ENCODE results near the gene PTH1R.

Gene PTH1R

GRCh38 chr3:46849686-46850467 is 27.6 kb upstream of the PTH1R start:
- DNase-seq (ENCODE audit: low spot score) (no peak), FAIRE-seq (no peak)

GRCh38 chr3:46850468-46850779 is 27.1 kb upstream of the PTH1R start:
- FAIRE-seq = no peak
- DNase-seq (ENCODE audit: low spot score) = no peak

GRCh38 chr3:46851364-46852333 is 25.9 kb upstream of the PTH1R start:
- no peak for FAIRE-seq
- DNase-seq (ENCODE audit: low spot score) = no peak

GRCh38 chr3:46852334-46852720 is 25.2 kb upstream of the PTH1R start:
- no peak for FAIRE-seq
- no peak for DNase-seq (ENCODE audit: low spot score)

- FAIRE-seq (no peak), DNase-seq (ENCODE audit: low spot score) (no peak)
Measured at GRCh38 chr3:46852839-46853355, 24.6 kb upstream of the PTH1R start.

- DNase-seq (ENCODE audit: low spot score) (no peak), FAIRE-seq (no peak)
Measured at GRCh38 chr3:46853441-46854415, 23.8 kb upstream of the PTH1R start.

GRCh38 chr3:46854555-46854991 is 22.9 kb upstream of the PTH1R start:
- no peak for FAIRE-seq
- DNase-seq (ENCODE audit: low spot score) = no peak

- DNase-seq (ENCODE audit: low spot score) = no peak
- no peak for FAIRE-seq
Measured at GRCh38 chr3:46856576-46857471, 20.7 kb upstream of the PTH1R start.

- DNase-seq (ENCODE audit: low spot score) = no peak
- FAIRE-seq = no peak
Measured at GRCh38 chr3:46857485-46858341, 19.8 kb upstream of the PTH1R start.

GRCh38 chr3:46858456-46858855 is 19.1 kb upstream of the PTH1R start:
- FAIRE-seq = no peak
- DNase-seq (ENCODE audit: low spot score) = no peak

GRCh38 chr3:46859001-46859710 is 18.4 kb upstream of the PTH1R start:
- no peak for FAIRE-seq
- no peak for DNase-seq (ENCODE audit: low spot score)

- FAIRE-seq (no peak), DNase-seq (ENCODE audit: low spot score) (no peak)
Measured at GRCh38 chr3:46860017-46860809, 17.3 kb upstream of the PTH1R start.

GRCh38 chr3:46860810-46861604 is 16.5 kb upstream of the PTH1R start:
- DNase-seq (ENCODE audit: low spot score) (no peak), FAIRE-seq (no peak)

GRCh38 chr3:46861605-46862368 is 15.7 kb upstream of the PTH1R start:
- DNase-seq (ENCODE audit: low spot score) (no peak), FAIRE-seq (no peak)

- no peak for DNase-seq (ENCODE audit: low spot score)
- FAIRE-seq = no peak
Measured at GRCh38 chr3:46862369-46863025, 15.0 kb upstream of the PTH1R start.

Data from RCC 7860 (cell line).